Measurements from ENCODE around the gene CCR1.

- TF ChIP-seq RAD21 (CRISPR knock-in tag; conservative IDR thresholded peaks at IDR 0.05 in 1 of 2, IDR thresholded peaks at IDR 0.05 in 1 of 2) (no peak), SPI1 (IDR thresholded peaks at IDR 0.05; ENCODE audit: borderline replicate concordance, low read depth, low read length) (no peak), RAD51 (IDR thresholded peaks at IDR 0.05; ENCODE audit: borderline replicate concordance, low read depth) (no peak)
- TF ChIP-seq, protein P1, sequence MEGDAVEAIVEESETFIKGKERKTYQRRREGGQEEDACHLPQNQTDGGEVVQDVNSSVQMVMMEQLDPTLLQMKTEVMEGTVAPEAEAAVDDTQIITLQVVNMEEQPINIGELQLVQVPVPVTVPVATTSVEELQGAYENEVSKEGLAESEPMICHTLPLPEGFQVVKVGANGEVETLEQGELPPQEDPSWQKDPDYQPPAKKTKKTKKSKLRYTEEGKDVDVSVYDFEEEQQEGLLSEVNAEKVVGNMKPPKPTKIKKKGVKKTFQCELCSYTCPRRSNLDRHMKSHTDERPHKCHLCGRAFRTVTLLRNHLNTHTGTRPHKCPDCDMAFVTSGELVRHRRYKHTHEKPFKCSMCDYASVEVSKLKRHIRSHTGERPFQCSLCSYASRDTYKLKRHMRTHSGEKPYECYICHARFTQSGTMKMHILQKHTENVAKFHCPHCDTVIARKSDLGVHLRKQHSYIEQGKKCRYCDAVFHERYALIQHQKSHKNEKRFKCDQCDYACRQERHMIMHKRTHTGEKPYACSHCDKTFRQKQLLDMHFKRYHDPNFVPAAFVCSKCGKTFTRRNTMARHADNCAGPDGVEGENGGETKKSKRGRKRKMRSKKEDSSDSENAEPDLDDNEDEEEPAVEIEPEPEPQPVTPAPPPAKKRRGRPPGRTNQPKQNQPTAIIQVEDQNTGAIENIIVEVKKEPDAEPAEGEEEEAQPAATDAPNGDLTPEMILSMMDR (IDR thresholded peaks at IDR 0.05 in 2 of 3, conservative IDR thresholded peaks at IDR 0.05 in 1 of 3; ENCODE audit: insufficient read depth in 2 of 3, low read depth in 1 of 3, low read length in 3 of 3), result no peak
- TF ChIP-seq, protein P2, sequence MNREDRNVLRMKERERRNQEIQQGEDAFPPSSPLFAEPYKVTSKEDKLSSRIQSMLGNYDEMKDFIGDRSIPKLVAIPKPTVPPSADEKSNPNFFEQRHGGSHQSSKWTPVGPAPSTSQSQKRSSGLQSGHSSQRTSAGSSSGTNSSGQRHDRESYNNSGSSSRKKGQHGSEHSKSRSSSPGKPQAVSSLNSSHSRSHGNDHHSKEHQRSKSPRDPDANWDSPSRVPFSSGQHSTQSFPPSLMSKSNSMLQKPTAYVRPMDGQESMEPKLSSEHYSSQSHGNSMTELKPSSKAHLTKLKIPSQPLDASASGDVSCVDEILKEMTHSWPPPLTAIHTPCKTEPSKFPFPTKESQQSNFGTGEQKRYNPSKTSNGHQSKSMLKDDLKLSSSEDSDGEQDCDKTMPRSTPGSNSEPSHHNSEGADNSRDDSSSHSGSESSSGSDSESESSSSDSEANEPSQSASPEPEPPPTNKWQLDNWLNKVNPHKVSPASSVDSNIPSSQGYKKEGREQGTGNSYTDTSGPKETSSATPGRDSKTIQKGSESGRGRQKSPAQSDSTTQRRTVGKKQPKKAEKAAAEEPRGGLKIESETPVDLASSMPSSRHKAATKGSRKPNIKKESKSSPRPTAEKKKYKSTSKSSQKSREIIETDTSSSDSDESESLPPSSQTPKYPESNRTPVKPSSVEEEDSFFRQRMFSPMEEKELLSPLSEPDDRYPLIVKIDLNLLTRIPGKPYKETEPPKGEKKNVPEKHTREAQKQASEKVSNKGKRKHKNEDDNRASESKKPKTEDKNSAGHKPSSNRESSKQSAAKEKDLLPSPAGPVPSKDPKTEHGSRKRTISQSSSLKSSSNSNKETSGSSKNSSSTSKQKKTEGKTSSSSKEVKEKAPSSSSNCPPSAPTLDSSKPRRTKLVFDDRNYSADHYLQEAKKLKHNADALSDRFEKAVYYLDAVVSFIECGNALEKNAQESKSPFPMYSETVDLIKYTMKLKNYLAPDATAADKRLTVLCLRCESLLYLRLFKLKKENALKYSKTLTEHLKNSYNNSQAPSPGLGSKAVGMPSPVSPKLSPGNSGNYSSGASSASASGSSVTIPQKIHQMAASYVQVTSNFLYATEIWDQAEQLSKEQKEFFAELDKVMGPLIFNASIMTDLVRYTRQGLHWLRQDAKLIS (CRISPR knock-in tag; IDR thresholded peaks at IDR 0.05), result no peak
Measured at GRCh38 chr3:46233194-46233593, 25.1 kb upstream of the CCR1 start.

Measured in K562 (cell line).